GM23338 (cell line): ENCODE measurements around the gene RNF217.

ENCODE experiments used
- EZH2 ChIP-seq: fragments of 200-600 bp; sonication (generic); IDR thresholded peaks from one replicate; pipeline ENCODE4 v1.8.0; 2017; ENCODE audit warnings: antibody characterized with exemption, mild to moderate bottlenecking, low read depth; ENCODE audit not compliant: unreplicated experiment
- EZH2phosphoT487 ChIP-seq: fragments of 200-600 bp; sonication (generic); IDR thresholded peaks from one replicate; pipeline ENCODE4 v1.8.1; 2018; ENCODE audit warnings: antibody characterized with exemption; ENCODE audit not compliant: unreplicated experiment
- POLR2AphosphoS5 ChIP-seq: IDR thresholded peaks from 2 replicates; pipeline ENCODE4 v1.6.1; 2016; ENCODE audit warnings: antibody characterized with exemption, low read depth
- TF ChIP-seq, protein P1 (sequence below), 2 experiments: fragments of 200-600 bp in 1 of 2; sonication (generic) in 1 of 2; conservative IDR thresholded peaks; 2 replicates each; pipeline versions ENCODE4 v1.5.1 to v1.6.1; 2016 to 2017; ENCODE audit warnings: antibody characterized with exemption in 2 of 2, low read depth in 2 of 2, mild to moderate bottlenecking in 2 of 2, moderate library complexity in 1 of 2
- TF ChIP-seq, protein P2 (sequence below): IDR thresholded peaks from one replicate; pipeline ENCODE4 v1.6.1; 2018; ENCODE audit warnings: antibody characterized with exemption; ENCODE audit not compliant: unreplicated experiment

GRCh38 chr6:124973780-124974179, 11.5 kb downstream of the RNF217 start:
- TF ChIP-seq, protein P1, sequence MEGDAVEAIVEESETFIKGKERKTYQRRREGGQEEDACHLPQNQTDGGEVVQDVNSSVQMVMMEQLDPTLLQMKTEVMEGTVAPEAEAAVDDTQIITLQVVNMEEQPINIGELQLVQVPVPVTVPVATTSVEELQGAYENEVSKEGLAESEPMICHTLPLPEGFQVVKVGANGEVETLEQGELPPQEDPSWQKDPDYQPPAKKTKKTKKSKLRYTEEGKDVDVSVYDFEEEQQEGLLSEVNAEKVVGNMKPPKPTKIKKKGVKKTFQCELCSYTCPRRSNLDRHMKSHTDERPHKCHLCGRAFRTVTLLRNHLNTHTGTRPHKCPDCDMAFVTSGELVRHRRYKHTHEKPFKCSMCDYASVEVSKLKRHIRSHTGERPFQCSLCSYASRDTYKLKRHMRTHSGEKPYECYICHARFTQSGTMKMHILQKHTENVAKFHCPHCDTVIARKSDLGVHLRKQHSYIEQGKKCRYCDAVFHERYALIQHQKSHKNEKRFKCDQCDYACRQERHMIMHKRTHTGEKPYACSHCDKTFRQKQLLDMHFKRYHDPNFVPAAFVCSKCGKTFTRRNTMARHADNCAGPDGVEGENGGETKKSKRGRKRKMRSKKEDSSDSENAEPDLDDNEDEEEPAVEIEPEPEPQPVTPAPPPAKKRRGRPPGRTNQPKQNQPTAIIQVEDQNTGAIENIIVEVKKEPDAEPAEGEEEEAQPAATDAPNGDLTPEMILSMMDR (conservative IDR thresholded peaks at IDR 0.05; ENCODE audit: low read depth in 2 of 2): no peak
- TF ChIP-seq EZH2: no peak
- TF ChIP-seq EZH2phosphoT487: no peak
- TF ChIP-seq POLR2AphosphoS5: no peak
- TF ChIP-seq, protein P2, sequence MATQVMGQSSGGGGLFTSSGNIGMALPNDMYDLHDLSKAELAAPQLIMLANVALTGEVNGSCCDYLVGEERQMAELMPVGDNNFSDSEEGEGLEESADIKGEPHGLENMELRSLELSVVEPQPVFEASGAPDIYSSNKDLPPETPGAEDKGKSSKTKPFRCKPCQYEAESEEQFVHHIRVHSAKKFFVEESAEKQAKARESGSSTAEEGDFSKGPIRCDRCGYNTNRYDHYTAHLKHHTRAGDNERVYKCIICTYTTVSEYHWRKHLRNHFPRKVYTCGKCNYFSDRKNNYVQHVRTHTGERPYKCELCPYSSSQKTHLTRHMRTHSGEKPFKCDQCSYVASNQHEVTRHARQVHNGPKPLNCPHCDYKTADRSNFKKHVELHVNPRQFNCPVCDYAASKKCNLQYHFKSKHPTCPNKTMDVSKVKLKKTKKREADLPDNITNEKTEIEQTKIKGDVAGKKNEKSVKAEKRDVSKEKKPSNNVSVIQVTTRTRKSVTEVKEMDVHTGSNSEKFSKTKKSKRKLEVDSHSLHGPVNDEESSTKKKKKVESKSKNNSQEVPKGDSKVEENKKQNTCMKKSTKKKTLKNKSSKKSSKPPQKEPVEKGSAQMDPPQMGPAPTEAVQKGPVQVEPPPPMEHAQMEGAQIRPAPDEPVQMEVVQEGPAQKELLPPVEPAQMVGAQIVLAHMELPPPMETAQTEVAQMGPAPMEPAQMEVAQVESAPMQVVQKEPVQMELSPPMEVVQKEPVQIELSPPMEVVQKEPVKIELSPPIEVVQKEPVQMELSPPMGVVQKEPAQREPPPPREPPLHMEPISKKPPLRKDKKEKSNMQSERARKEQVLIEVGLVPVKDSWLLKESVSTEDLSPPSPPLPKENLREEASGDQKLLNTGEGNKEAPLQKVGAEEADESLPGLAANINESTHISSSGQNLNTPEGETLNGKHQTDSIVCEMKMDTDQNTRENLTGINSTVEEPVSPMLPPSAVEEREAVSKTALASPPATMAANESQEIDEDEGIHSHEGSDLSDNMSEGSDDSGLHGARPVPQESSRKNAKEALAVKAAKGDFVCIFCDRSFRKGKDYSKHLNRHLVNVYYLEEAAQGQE: no peak
